A673 (cell line): ENCODE measurements around the gene MAN1B1. TPM values are rescaled to one million over a fixed set of nuclear protein-coding genes. Genes with fewer than 3 reads are reported as not detected.

Experiments
- BruUV-seq: library from RNA; stranded (reverse); fragments of 400-500 nt; replicated peaks from 2 replicates; lab custom pipeline; 2021; lab: Mats Ljungman, UMichigan
- CTCF ChIA-PET: fragments of 300-600 bp; sonication (Branson Sonifier 250); formaldehyde crosslinking; loops from one replicate; lab custom pipeline; 2022; ENCODE audit warnings: antibody characterized with exemption; lab: Charles Lee
- POLR2A ChIA-PET: fragments of 300-600 bp; sonication (Branson Sonifier 250); formaldehyde crosslinking; loops from one replicate; lab custom pipeline; 2022; ENCODE audit warnings: antibody characterized with exemption; ENCODE audit not compliant: low non-redundant PET; lab: Charles Lee
- DNase-seq: peaks from one replicate; pipeline ENCODE4 v3.0.0-alpha.2; 2015; ENCODE audit warnings: low spot score
- H3K27ac ChIP-seq: fragments of 200-600 bp; sonication (generic); 2 replicates; pipeline ENCODE4 v1.5.1; 2016; ENCODE audit warnings: mixed run types, low read depth, mild to moderate bottlenecking, mixed read lengths, antibody characterized with exemption, low read length; ENCODE audit not compliant: poor library complexity, severe bottlenecking
- H3K27me3 ChIP-seq: fragments of 200-600 bp; sonication (generic); replicated peaks from 2 replicates; pipeline ENCODE4 v1.6.1; 2017; ENCODE audit warnings: mixed run types, low read depth, mild to moderate bottlenecking, mixed read lengths, antibody characterized with exemption, low read length; ENCODE audit not compliant: insufficient read depth, poor library complexity
- H3K36me3 ChIP-seq: fragments of 200-600 bp; sonication (generic); 2 replicates; pipeline ENCODE4 v1.6.1; 2016; ENCODE audit warnings: mixed run types, mild to moderate bottlenecking, mixed read lengths, antibody characterized with exemption, low read length; ENCODE audit not compliant: insufficient read depth, poor library complexity, severe bottlenecking
- H3K4me1 ChIP-seq: fragments of 200-600 bp; sonication (generic); 2 replicates; pipeline ENCODE4 v1.6.1; 2017; ENCODE audit warnings: mixed run types, mild to moderate bottlenecking, mixed read lengths, antibody characterized with exemption, low read length; ENCODE audit not compliant: insufficient read depth, poor library complexity, severe bottlenecking
- H3K4me3 ChIP-seq: fragments of 200-600 bp; sonication (generic); 2 replicates; pipeline ENCODE4 v1.5.1; 2016; ENCODE audit warnings: low read depth, mixed run types, mild to moderate bottlenecking, mixed read lengths, low read length; ENCODE audit not compliant: poor library complexity, severe bottlenecking
- H3K9me3 ChIP-seq: fragments of 200-600 bp; sonication (generic); 2 replicates; pipeline ENCODE4 v1.6.1; 2016; ENCODE audit warnings: mixed run types, low read depth, mild to moderate bottlenecking, mixed read lengths, antibody characterized with exemption, low read length; ENCODE audit not compliant: poor library complexity, severe bottlenecking
- CTCF ChIP-seq: fragments of 300-800, 200-600 bp; sonication (generic); conservative IDR thresholded peaks from 2 replicates; pipeline ENCODE4 v1.5.1; 2017; ENCODE audit warnings: low read depth, mild to moderate bottlenecking, antibody characterized with exemption, low read length, moderate library complexity, mixed read lengths
- EZH2 ChIP-seq: fragments of 200-600 bp; sonication (generic); IDR thresholded peaks from 2 replicates; pipeline ENCODE4 v1.6.1; 2017; ENCODE audit warnings: borderline replicate concordance, low read depth, mild to moderate bottlenecking, mixed read lengths, antibody characterized with exemption, low read length; ENCODE audit not compliant: poor library complexity, severe bottlenecking
- intact Hi-C: fragments of 100-400 bp; cut with micrococcal nuclease; formaldehyde crosslinking; loops from one replicate; pipeline ENCODE4 v1.10.0; 2022; ENCODE audit not compliant: unreplicated experiment
- total RNA-seq: library from RNA; stranded (reverse); gene quantifications from 2 replicates; pipeline ENCODE4 v1.2.3, GENCODE V29; 2021

Gene MAN1B1
- total RNA-seq, 1 experiment from 2014 or later = 48.6 TPM

GRCh38 chr9:137143459-137143858 is 56.7 kb downstream of the MAN1B1 start:
- Histone ChIP-seq H3K36me3 (no peaks in the 10 kb centered on the region), H3K27ac (no peak overlapping the region), H3K4me1 (no peaks in the 10 kb centered on the region), H3K27me3 (peaks cover 62% of the 10 kb centered on the region), H3K9me3 (no peaks in the 10 kb centered on the region), H3K4me3 (no peak overlapping the region)
- no TSS peak for BruUV-seq
- no peak for TF ChIP-seq CTCF
- no peak for TF ChIP-seq EZH2
- no peak for DNase-seq
- ChIA-PET CTCF (interaction anchor here (0.6 kb wide), 1 partner anchor 39 kb away, joined by 4 read pairs; no protein-coding TSS in a partner anchor), POLR2A (no interaction called here)
- intact Hi-C loops = no loop called here

- ChIA-PET POLR2A (no interaction called here), CTCF (no interaction called here)
- Histone ChIP-seq H3K27ac (no peak overlapping the region), H3K4me1 (peaks cover 5% of the 10 kb centered on the region), H3K4me3 (no peak overlapping the region), H3K27me3 (peaks cover 37% of the 10 kb centered on the region), H3K36me3 (no peaks in the 10 kb centered on the region), H3K9me3 (no peaks in the 10 kb centered on the region)
- TF ChIP-seq CTCF = no peak
- BruUV-seq = no TSS peak
- DNase-seq = no peak
- intact Hi-C loops = no loop called here
Observed at GRCh38 chr9:137145731-137146526, 59.1 kb downstream of the MAN1B1 start.

- no peak for DNase-seq
- H3K36me3 ChIP-seq = no peaks in the 10 kb centered on the region
- H3K27ac ChIP-seq = no peak overlapping the region
- peaks cover 5% of the 10 kb centered on the region for H3K4me1 ChIP-seq
- BruUV-seq = no TSS peak
- CTCF ChIA-PET = no interaction called here
- H3K4me3 ChIP-seq = no peak overlapping the region
- H3K27me3 ChIP-seq = peaks cover 31% of the 10 kb centered on the region
- intact Hi-C loops = no loop called here
- TF ChIP-seq CTCF = no peak
- TF ChIP-seq EZH2 = no peak
- POLR2A ChIA-PET = no interaction called here
- no peaks in the 10 kb centered on the region for H3K9me3 ChIP-seq
Observed at GRCh38 chr9:137146527-137146918, 59.7 kb downstream of the MAN1B1 start.
